Activated CD4-positive, alpha-beta T cell treated with anti-CD3 and anti-CD28 coated beads, Interleukin-2, amount 50 U/mL, for 4 hours (primary cell): ENCODE results near the gene DZANK1.
A peak's percentile ranks its signal among the peaks of the same experiment; 100 is the strongest.
"Not testable (repeated sequence)": the region's sequence is repeated elsewhere in the genome, so short reads cannot be mapped to it uniquely, and the experiment has no call there.

Source experiments
- DNase-seq, 2 experiments: peaks; one replicate each; pipeline ENCODE4 v3.0.0-alpha.2; 2020

DZANK1 gene

DNA sequence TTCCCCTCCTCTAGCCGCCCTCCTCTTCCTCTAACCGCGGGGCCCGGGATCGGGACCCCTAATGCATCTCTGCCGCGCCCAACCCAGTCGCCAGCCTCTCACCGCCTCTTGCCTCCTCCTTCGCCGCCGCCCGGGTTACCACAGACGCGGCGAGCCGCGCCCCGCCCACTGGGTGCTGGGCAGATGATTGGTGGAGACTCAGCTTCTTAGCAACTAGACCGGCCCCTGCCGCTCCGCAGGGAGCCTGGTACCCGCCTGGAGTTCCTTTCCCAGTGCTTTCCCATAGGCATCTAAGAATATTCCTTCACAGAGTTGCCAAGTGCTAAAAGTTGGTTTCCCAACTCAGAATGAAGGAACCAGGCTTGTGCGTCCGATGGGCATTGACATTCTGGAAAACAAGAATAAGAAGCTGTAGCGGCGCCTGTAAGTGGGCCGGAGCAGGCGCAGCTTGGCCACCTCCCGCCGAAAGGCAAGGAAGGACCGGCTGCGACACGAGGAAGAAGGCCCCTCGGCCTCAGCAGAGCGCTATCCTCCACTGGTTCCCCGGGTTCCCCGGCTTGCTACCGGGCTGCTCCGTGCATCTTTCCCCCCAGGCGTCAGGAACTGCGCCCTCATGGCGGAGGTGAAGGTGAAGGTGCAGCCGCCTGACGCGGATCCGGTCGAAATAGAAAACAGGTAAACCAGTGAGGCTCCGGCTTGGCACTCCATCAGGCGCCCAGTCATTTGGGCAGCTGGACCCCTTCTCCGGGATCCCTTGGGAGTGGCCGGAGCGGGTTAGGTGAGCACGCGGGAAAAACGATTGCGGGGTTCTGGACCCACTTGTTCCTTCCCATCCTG lies at the start of gene DZANK1, which contains the start of gene POLR3F:
DZANK1 (minus strand) TSS at position 137 of the 837 bp plus-strand sequence. CDS start 1,672 bp downstream, outside the sequence.
POLR3F (plus strand) TSS at position 497 of the 837 bp plus-strand sequence; CDS start at position 614, 117 bp downstream.
- DNase-seq, result peak; percentile 91 to 92

DNA sequence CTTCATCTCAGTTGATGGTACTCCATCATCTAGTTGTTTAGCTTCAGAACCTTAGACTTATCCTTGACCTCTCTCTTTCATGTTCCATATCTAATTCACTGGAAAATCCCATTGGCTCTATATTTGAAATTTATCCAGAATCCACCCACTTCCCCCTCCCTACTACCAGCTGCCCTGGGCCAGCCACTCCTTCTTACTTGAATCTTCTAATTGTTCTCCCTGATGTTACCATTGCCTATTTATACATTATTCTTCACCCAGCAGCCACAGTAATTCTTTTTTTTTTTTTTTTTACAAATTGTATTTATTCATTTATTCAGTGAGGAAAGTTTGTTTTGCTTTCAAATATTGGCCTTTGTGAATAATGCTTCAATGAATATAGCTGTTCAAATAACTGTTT lies 49.1 kb upstream of the DZANK1 start:
- no peak for DNase-seq

DNA sequence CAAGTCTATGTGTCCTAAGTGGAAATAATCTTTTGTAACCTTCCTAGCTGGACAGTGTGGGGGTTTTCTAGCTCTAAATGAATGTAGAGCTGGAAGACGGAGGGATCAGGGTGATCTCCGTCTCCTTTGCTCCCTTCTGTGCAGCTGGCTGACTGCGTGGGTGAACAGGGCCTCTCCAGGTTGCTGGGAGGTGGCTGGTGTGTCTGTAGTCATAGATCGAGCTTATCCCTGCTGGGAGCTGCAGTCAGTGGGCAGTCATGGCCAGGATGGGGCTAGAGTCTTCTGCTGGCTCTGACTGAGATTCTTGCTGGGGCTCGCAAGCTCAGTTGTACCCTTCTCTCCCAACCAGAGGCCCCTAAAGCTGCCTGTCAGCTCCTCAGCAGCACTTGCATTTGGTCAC lies 47.3 kb upstream of the DZANK1 start:
- no peak for DNase-seq

GRCh38 chr20:18513208-18513607 lies 46.4 kb upstream of the DZANK1 start:
- DNase-seq, result no peak

DNA sequence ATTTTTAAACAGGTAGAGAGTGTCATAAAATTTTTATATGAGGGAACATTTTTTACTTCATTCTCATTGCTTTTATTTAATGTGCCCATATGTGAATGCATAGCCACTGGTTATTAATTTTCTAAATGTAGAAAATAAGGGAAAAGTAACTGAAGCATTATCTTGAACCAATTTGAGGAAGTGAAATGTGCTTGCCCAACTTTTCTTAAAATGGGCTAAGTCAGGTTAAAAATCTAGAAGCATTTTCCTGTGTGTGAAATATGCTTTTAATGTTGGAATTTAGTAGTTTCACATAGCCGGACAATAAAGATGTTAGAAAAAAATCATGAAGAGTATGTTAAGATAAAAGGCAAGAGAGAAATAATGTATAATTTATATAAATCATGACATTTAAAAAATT lies 44.7 kb upstream of the DZANK1 start:
- DNase-seq, result no peak

DNA sequence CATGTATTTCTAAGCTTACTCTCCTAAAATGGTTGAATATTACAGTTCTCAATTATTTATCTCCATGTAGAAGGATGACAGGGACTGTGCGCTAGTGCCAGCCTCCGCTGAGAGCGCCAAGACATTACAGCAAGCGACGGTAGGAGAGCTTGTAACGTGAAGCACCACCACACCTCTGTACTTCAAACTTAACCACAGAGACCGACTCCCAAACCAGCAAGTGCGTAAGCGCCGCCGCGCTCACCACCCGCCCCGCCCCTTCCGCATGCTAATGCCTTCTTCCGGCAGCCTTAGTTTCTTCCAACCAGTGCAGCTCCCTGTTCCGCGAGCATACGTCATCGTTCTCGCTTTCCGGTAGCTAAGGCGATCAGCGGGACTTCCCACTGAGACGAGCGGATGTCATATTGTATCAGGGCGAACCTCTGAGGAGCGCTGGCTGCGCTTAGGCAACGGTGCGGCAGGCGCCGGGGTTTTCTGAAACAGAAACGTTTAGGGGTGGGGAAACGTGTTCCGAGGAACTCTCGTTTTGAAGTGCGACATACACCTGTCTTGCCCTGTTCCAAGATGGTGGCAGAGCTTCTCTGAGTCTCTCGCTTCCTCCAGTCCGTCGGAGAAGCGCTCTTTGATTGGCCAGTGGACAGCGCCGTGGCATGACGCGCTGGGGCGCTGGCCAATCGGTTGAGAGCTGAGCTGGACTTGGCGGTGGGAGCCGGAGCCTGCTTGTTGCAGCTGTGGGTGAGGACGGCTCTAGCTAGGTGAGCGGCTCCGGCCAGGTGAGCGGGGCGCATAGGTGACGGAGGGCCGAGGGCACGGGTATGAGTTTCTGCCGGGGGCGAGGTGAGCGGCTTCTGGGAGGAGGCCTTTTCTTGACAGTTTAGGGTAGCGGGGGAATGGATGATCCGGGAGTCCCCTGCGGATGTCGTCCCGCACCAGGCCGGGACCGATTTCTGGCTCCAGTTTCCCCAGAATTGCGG lies 40.7 kb upstream of the DZANK1 start, which contains the start of gene SEC23B:
SEC23B (plus strand) TSS at position 723 of the 974 bp plus-strand sequence. CDS start 2,896 bp downstream, outside the sequence.
- DNase-seq, result peak; percentile 98

- no peak for DNase-seq
Measured at GRCh38 chr20:18506744-18507143, 39.9 kb upstream of the DZANK1 start.

DNA sequence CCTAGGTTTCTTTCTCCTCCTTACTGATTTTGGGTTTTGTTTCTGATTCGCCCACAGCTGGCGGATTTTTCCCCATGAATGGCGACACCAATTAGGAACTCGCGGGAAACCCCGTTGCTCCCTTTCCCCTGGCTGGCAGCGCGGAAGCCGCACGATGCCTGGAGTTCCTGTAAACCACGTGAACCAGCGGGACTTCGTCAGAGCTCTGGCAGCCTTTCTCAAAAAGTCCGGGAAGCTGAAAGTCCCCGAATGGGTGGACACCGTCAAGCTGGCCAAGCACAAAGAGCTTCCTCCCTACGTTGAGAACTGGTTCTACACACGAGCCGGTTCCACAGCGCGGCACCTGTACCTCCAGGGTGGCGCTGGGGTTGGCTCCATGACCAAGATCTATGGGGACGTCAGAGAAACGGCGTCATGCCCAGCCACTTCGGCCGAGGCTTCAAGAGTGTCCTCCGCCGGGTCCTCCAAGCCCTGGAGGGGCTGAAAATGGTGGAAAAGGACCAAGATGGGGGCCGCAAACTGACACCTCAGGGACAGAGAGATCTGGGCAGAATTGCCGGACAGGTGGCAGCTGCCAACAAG lies 37.7 kb upstream of the DZANK1 start:
- no peak for DNase-seq

- not testable (repeated sequence) for DNase-seq
Measured at GRCh38 chr20:18501672-18502071, 34.8 kb upstream of the DZANK1 start.

DNA sequence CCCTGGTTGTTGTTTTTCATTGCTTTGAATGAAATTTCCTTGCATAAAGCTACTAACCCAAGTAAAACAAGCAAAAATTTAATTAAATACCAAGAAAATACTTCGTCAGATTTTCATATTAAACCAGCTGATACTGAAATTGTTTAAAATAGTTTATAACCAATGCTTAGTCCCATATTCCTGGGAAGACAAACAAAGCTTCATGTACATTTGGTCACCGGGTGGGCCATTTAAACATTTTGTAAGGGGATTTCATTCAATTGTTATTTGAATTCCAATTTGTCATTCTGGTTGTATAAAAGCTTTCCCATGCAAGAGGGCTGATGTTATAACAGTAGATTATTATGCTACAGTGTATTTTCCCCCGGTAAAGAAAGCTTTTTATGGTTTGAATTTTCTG lies 30.8 kb upstream of the DZANK1 start:
- DNase-seq, result no peak

DNA sequence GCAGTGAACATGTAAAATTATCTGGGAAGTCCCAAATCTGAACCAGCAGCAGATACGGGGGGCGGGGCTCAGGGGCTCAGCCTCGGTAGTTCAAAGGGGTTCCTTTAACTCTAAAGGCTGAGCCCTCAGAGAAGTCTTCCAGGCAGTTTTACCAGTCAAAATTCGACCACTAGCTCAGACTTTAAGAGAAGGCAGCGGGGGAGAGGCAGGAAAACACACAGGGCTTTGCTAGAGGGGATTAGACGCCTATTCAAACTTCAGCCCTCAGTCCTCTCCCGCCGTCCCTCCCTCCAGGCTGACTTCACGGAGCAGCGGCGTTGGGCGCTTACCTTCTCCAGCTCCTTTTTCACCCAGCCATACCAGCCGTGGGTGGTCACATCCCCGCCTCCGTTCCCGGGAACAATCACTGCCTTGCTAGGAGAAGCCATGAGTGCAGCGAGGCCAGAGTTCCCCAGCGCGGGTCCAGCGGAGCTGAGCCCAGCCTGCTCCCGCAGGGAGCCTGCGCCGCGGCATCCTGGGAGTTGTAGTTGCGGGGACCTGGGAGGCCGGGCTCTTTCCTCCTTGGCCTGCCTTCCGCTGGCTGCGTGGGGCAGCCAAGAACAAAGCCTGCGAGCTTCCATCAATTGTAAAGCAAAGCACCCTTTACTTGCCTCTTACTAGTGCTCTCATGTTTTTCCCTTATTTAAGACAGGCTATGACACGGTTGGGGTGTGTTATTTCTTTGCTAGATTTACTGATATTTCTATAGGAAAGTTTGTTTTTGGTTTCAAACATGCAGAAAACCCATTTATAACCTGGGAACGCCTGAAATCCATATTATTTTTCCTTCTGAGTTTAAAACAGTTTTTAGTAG lies 30.1 kb upstream of the DZANK1 start, which contains the start of gene RBBP9:
RBBP9 (minus strand) TSS at position 486 of the 853 bp plus-strand sequence; CDS start at position 428, 58 bp downstream.
- DNase-seq, result peak; percentile 59

GRCh38 chr20:18496042-18496441 lies 29.2 kb upstream of the DZANK1 start:
- DNase-seq, result no peak

GRCh38 chr20:18488301-18488700 lies 21.5 kb upstream of the DZANK1 start:
- DNase-seq, result no peak

GRCh38 chr20:18481596-18481995 lies 14.8 kb upstream of the DZANK1 start:
- DNase-seq, result no peak

- DNase-seq, result no peak
Measured at GRCh38 chr20:18477821-18478220, 11.0 kb upstream of the DZANK1 start.

- DNase-seq, result no peak
Measured at GRCh38 chr20:18477218-18477617, 10.4 kb upstream of the DZANK1 start.

GRCh38 chr20:18466574-18466893 lies 296 bp downstream of the DZANK1 start:
- DNase-seq, result no peak

DNA sequence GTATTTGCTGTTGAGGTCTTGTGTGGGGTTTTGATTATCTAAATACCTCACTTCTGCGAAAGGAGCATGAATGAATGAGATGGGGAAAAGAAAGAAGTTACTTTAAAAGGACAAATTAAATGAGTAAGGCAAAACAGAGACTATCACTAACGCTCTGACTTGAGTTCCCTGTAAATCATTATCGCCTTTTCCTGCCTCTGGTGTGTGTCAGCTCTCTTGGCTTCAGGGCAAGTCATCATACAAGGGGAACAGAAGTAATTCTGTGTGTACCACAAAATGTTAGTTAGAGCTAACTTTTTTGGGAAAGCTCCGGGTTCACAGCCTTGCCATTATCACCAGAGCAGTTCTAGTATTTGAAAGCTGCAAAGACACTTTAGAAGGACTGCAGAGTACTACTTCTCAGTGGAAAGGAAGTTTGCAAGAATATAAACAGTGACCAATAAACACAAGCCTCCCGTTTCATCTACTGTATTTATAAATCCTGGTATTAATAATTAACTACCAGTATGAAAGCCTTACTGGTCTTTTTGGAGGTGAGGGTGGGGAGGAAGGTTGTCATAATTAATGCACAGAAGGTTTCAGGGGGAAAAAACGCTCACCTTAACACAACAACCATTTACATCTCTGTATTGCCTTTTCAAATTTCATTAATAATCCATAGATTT lies 1.2 kb downstream of the DZANK1 start:
- DNase-seq, result no peak

DNA sequence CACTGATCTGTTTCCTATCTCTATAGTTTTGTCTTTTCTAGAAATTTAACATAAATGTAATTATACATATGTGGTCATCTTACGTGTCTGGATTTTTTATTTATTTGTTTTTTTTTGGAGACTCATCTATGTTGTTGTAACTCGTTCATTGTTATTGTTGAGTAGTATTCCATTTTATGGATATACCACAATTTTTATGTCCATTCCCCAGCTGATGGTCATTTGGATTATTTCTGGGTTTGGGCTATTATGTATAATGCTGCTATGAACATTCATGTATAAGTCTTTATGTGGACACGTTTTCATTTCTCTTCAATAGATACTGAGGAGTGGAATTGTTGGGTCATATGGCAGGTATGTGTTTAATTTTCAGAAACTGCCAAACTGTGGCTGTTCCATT lies 10.2 kb downstream of the DZANK1 start:
- no peak for DNase-seq

DNA sequence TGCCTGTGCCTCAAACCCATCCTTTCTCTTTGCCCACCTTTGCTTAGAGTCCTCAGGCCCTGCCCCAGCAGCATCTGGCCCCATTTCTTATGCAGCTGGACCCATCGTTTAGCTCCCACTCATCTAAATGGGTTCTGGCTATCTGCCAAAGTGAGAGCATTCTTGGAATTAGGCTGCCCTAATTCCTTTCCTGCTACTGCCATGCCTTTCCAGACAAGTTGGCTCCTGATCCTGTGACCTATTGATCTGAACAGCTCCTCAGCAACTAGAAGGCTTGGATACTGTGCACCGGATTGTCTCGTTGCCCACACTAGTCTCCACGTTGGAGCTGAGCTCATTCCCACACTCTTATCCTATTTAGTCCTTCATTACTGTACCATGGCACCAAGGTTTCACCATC lies 22.9 kb downstream of the DZANK1 start:
- no peak for DNase-seq

GRCh38 chr20:18440403-18440802 lies 26.4 kb downstream of the DZANK1 start:
- no peak for DNase-seq
